GM12875 (cell line): ENCODE data around the gene SPDYC.
A peak's percentile ranks its signal among the peaks of the same experiment; 100 is the strongest.

Source experiments
- H3K4me3 ChIP-seq: one replicate; pipeline ENCODE4 v1.5.1; 2011; ENCODE audit warnings: low read depth, low read length, control low read depth
- CTCF ChIP-seq: IDR thresholded peaks from 2 replicates; pipeline ENCODE4 v1.5.1; 2011; ENCODE audit warnings: low read depth, mild to moderate bottlenecking, control low read depth, inconsistent platforms, low read length, moderate library complexity, borderline replicate concordance; ENCODE audit not compliant: insufficient read depth

SPDYC gene

GRCh38 chr11:65180877-65181568 is 11.0 kb downstream of the SPDYC start:
- peak; percentile 78 for TF ChIP-seq CTCF
- H3K4me3 ChIP-seq, result peak overlapping the region; percentile 80

GRCh38 chr11:65181569-65182257 is 11.7 kb downstream of the SPDYC start, which contains the start of gene CAPN1:
CAPN1 (plus strand) TSS chr11:65181928; CDS start chr11:65182702, 774 bp downstream.
- peak within 1 kb of the TSS; percentile 80 for H3K4me3 ChIP-seq
- TF ChIP-seq CTCF, result no peak

GRCh38 chr11:65182258-65183170 is 12.5 kb downstream of the SPDYC start:
- no peak for TF ChIP-seq CTCF

GRCh38 chr11:65183201-65183891 is 13.3 kb downstream of the SPDYC start:
- H3K4me3 ChIP-seq, result no peak overlapping the region
- TF ChIP-seq CTCF, result no peak

More at GRCh38 chr11:65182258-65183170, 12.5 kb downstream of the SPDYC start:
- H3K4me3 ChIP-seq, result peak overlapping the region; percentile 80

GRCh38 chr11:65184146-65184545 is 14.1 kb downstream of the SPDYC start:
- no peak for TF ChIP-seq CTCF
- no peak overlapping the region for H3K4me3 ChIP-seq

- no peak overlapping the region for H3K4me3 ChIP-seq
- no peak for TF ChIP-seq CTCF
These were observed 15.1 kb downstream of the SPDYC start for GRCh38 chr11:65185171-65185570.
